IMR-90 (cell line): ENCODE measurements around the gene CROCC2. TPM values are rescaled to one million over a fixed set of nuclear protein-coding genes. Genes with fewer than 3 reads are reported as not detected.

Source experiments
- ATAC-seq: fragments of 200-7000 bp; cut with Tn5 transposase; 2 replicates; pipeline ENCODE4 v1.9.1; 2020; ENCODE audit warnings: low read depth, mild to moderate bottlenecking, moderate library complexity
- BruUV-seq: library from RNA; stranded (reverse); fragments of 400-500 nt; replicated peaks from 2 replicates; lab custom pipeline; 2021; lab: Mats Ljungman, UMichigan
- CTCF ChIA-PET: fragments of 300-600 bp; formaldehyde crosslinking; extraction: SDS; loops from one replicate; lab custom pipeline; 2021; ENCODE audit warnings: antibody characterized with exemption; lab: Yijun Ruan, JAX
- POLR2A ChIA-PET: fragments of 300-600 bp; sonication (Branson Sonifier 250); formaldehyde crosslinking; loops from one replicate; lab custom pipeline; 2022; ENCODE audit warnings: antibody characterized with exemption; ENCODE audit not compliant: unreplicated experiment; lab: Charles Lee
- DNase-seq: peaks from one replicate; pipeline ENCODE4 v3.0.0; 2013
- H2AFZ ChIP-seq: replicated peaks from 2 replicates; pipeline ENCODE3; 2013; ENCODE audit warnings: low read length, mild to moderate bottlenecking; ENCODE audit not compliant: poor library complexity
- H2AK5ac ChIP-seq: 2 replicates; pipeline ENCODE4 v1.6.1; 2013; ENCODE audit warnings: low read depth, low read length, inconsistent platforms
- H2AK9ac ChIP-seq: replicated peaks from 2 replicates; pipeline ENCODE3; 2013; ENCODE audit warnings: mild to moderate bottlenecking, low read depth, low read length, moderate library complexity; ENCODE audit not compliant: poor library complexity
- H2BK120ac ChIP-seq: 2 replicates; pipeline ENCODE4 v1.6.1; 2013; ENCODE audit warnings: low read depth, low read length, inconsistent platforms
- H2BK15ac ChIP-seq: 3 replicates; pipeline ENCODE4 v1.6.1; 2013; ENCODE audit warnings: low read depth, low read length, inconsistent platforms
- H2BK20ac ChIP-seq: 2 replicates; pipeline ENCODE4 v1.6.1; 2013; ENCODE audit warnings: low read depth, mild to moderate bottlenecking, inconsistent platforms, low read length, moderate library complexity
- H2BK5ac ChIP-seq: 2 replicates; pipeline ENCODE4 v1.6.1; 2013; ENCODE audit warnings: mild to moderate bottlenecking, low read depth, low read length, inconsistent platforms; ENCODE audit not compliant: poor library complexity, severe bottlenecking
- H3K14ac ChIP-seq: replicated peaks from 2 replicates; pipeline ENCODE4 v1.6.1; 2013; ENCODE audit warnings: low read depth, low read length, inconsistent platforms
- H3K18ac ChIP-seq: 2 replicates; pipeline ENCODE4 v1.6.1; 2013; ENCODE audit warnings: low read depth, low read length, control low read depth
- H3K23ac ChIP-seq: 2 replicates; pipeline ENCODE4 v1.6.1; 2013; ENCODE audit warnings: low read depth, low read length, inconsistent platforms
- H3K27ac ChIP-seq: 2 replicates; pipeline ENCODE4 v1.5.1; 2013; ENCODE audit warnings: mild to moderate bottlenecking, control low read depth, low read length; ENCODE audit not compliant: insufficient read depth
- H3K27me3 ChIP-seq: 2 replicates; pipeline ENCODE4 v1.6.1; 2013; ENCODE audit warnings: low read length; ENCODE audit not compliant: control insufficient read depth, insufficient read depth
- H3K36me3 ChIP-seq: 2 replicates; pipeline ENCODE4 v1.6.1; 2013; ENCODE audit warnings: low read length, mixed read lengths; ENCODE audit not compliant: control insufficient read depth, insufficient read depth
- H3K4ac ChIP-seq: 2 replicates; pipeline ENCODE4 v1.6.1; 2013; ENCODE audit warnings: low read depth, low read length, inconsistent platforms
- H3K4me1 ChIP-seq: 2 replicates; pipeline ENCODE4 v1.6.1; 2013; ENCODE audit warnings: low read length, mixed read lengths; ENCODE audit not compliant: control insufficient read depth, insufficient read depth
- H3K4me2 ChIP-seq: 2 replicates; pipeline ENCODE4 v1.6.1; 2013; ENCODE audit warnings: low read depth, mild to moderate bottlenecking, control low read depth, low read length, moderate library complexity
- H3K4me3 ChIP-seq: 2 replicates; pipeline ENCODE4 v1.5.1; 2013; ENCODE audit warnings: low read depth, mild to moderate bottlenecking, control low read depth, low read length, moderate library complexity; ENCODE audit not compliant: insufficient read depth
- H3K56ac ChIP-seq: 2 replicates; pipeline ENCODE4 v1.6.1; 2013; ENCODE audit warnings: low read length, inconsistent platforms; ENCODE audit not compliant: insufficient read depth; ENCODE audit errors: extremely low read depth
- H3K79me1 ChIP-seq, 2 experiments: 2 replicates each; pipeline ENCODE4 v1.6.1; 2013; ENCODE audit warnings: low read length in 2 of 2, inconsistent platforms in 1 of 2, low read depth in 1 of 2
- H3K9ac ChIP-seq: 2 replicates; pipeline ENCODE4 v1.6.1; 2013; ENCODE audit warnings: low read depth, low read length, control low read depth
- H3K9me1 ChIP-seq: 2 replicates; pipeline ENCODE4 v1.6.1; 2013; ENCODE audit warnings: low read length, inconsistent platforms; ENCODE audit not compliant: insufficient read depth
- H3K9me3 ChIP-seq: 2 replicates; pipeline ENCODE4 v1.6.1; 2013; ENCODE audit warnings: low read length; ENCODE audit not compliant: control insufficient read depth, insufficient read depth
- H4K20me1 ChIP-seq: 2 replicates; pipeline ENCODE4 v1.6.1; 2013; ENCODE audit warnings: low read length, inconsistent platforms; ENCODE audit not compliant: insufficient read depth
- H4K5ac ChIP-seq: 2 replicates; pipeline ENCODE4 v1.6.1; 2013; ENCODE audit warnings: mild to moderate bottlenecking, low read depth, low read length, control low read depth
- H4K8ac ChIP-seq, 2 experiments: 2 replicates each; pipeline ENCODE4 v1.6.1; 2013; ENCODE audit warnings: low read depth in 2 of 2, low read length in 2 of 2, control low read depth in 1 of 2, inconsistent platforms in 1 of 2
- H4K91ac ChIP-seq: 2 replicates; pipeline ENCODE4 v1.6.1; 2013; ENCODE audit warnings: low read depth, low read length, inconsistent platforms; ENCODE audit not compliant: insufficient read depth
- BHLHE40 ChIP-seq: fragments of 150-350 bp; IDR thresholded peaks from 2 replicates; pipeline ENCODE4 v1.6.1; 2016; ENCODE audit warnings: mild to moderate bottlenecking, low read depth, low read length
- CEBPB ChIP-seq: IDR thresholded peaks from 2 replicates; pipeline ENCODE4 v1.6.1; 2012; ENCODE audit warnings: low read depth, low read length, improper control_type of control experiment
- CHD1 ChIP-seq: IDR thresholded peaks from 2 replicates; pipeline ENCODE4 v1.6.1; 2012; ENCODE audit warnings: low read depth, low read length, improper control_type of control experiment
- ELK1 ChIP-seq: fragments of 150-350 bp; IDR thresholded peaks from 2 replicates; pipeline ENCODE4 v1.6.1; 2016; ENCODE audit warnings: low read depth, mild to moderate bottlenecking, low read length, moderate library complexity, borderline replicate concordance
- FOS ChIP-seq: fragments of 150-350 bp; IDR thresholded peaks from 2 replicates; pipeline ENCODE4 v1.6.1; 2016; ENCODE audit warnings: low read depth, low read length
- MAFK ChIP-seq: IDR thresholded peaks from 2 replicates; pipeline ENCODE4 v1.6.1; 2012; ENCODE audit warnings: low read depth, low read length, improper control_type of control experiment
- MAZ ChIP-seq: IDR thresholded peaks from 2 replicates; pipeline ENCODE4 v1.6.1; 2012; ENCODE audit warnings: low read depth, mild to moderate bottlenecking, low read length, improper control_type of control experiment, moderate library complexity, borderline replicate concordance
- NFE2L2 ChIP-seq: fragments of 150-350 bp; IDR thresholded peaks from 2 replicates; pipeline ENCODE4 v1.6.1; 2016; ENCODE audit warnings: low read depth, mild to moderate bottlenecking, low read length
- POLR2A ChIP-seq: IDR thresholded peaks from 2 replicates; pipeline ENCODE4 v1.6.1; 2012; ENCODE audit warnings: mild to moderate bottlenecking, low read depth, low read length
- RAD21 ChIP-seq: IDR thresholded peaks from 2 replicates; pipeline ENCODE4 v1.6.1; 2012; ENCODE audit warnings: low read length, improper control_type of control experiment
- RCOR1 ChIP-seq: IDR thresholded peaks from 2 replicates; pipeline ENCODE4 v1.6.1; 2012; ENCODE audit warnings: mild to moderate bottlenecking, low read length, improper control_type of control experiment; ENCODE audit not compliant: insufficient replicate concordance
- RFX5 ChIP-seq: IDR thresholded peaks from 2 replicates; pipeline ENCODE4 v1.8.0; 2012; ENCODE audit warnings: low read depth, mild to moderate bottlenecking, low read length, moderate library complexity
- SMC3 ChIP-seq: fragments of 150-350 bp; IDR thresholded peaks from 2 replicates; pipeline ENCODE4 v1.6.1; 2016; ENCODE audit warnings: low read depth, mild to moderate bottlenecking, antibody characterized with exemption, low read length, moderate library complexity
- USF2 ChIP-seq: fragments of 150-350 bp; IDR thresholded peaks from 2 replicates; pipeline ENCODE4 v1.6.1; 2017; ENCODE audit warnings: mild to moderate bottlenecking, antibody characterized with exemption, low read length, low read depth
- WGBS, 2 experiments: methylation state at CpG; one replicate each; pipeline versions ENCODE4 v1.1.5 to v1.1.7; 2013; ENCODE audit warnings: missing lambda C conversion rate in 2 of 2; ENCODE audit not compliant: insufficient read length in 1 of 2; ENCODE audit errors: extremely low coverage in 2 of 2; 5-methylcytosine and 5-hydroxymethylcytosine counted together
- dilution Hi-C: fragments of 300-500 bp; cut with HindIII; formaldehyde crosslinking; loops from one replicate; pipeline ENCODE4 v1.14.3; 2018; ENCODE audit warnings: low sequenced_read_pairs; ENCODE audit not compliant: unreplicated experiment
- in situ Hi-C: fragments of 300-500 bp; cut with MboI; formaldehyde crosslinking; loops from 3 replicates; pipeline ENCODE4 v1.14.3; 2019; ENCODE audit warnings: low sequenced_read_pairs, inconsistent platforms, mixed read lengths
- intact Hi-C: fragments of 100-400 bp; cut with micrococcal nuclease; formaldehyde crosslinking; loops from 2 replicates; pipeline ENCODE4 v1.10.0; 2022
- polyA plus RNA-seq, 3 experiments: library from polyadenylated mRNA; depleted of rRNA; stranded (reverse); fragments of >200 nt; gene quantifications; 2 replicates each; pipeline ENCODE4 v1.2.3, GENCODE V29; 2012; ENCODE audit warnings: low replicate concordance in 1 of 3
- total RNA-seq: library from RNA; depleted of rRNA; stranded (reverse); fragments of >200 nt; gene quantifications from 2 replicates; pipeline ENCODE4 v1.2.3, GENCODE V29; 2012

Gene CROCC2
- total and polyA plus RNA-seq, 2 of the 4 experiments (the other 2 are of a cell fraction) = not detected

- TF ChIP-seq SMC3 = no peak
- TF ChIP-seq RAD21 = no peak
Measured at GRCh38 chr2:240890691-240891090, 15.4 kb upstream of the CROCC2 start (continued).

GRCh38 chr2:240891492-240892340 lies 14.4 kb upstream of the CROCC2 start:
- Histone ChIP-seq H4K91ac (no peak overlapping the region), H3K4me3 (no peak overlapping the region), H4K5ac (no peak overlapping the region), H2BK5ac (no peak overlapping the region), H3K27ac (no peak overlapping the region), H2BK120ac (no peak overlapping the region), H3K4me2 (no peak overlapping the region), H3K14ac (no peak overlapping the region), H2AK5ac (no peak overlapping the region), H3K18ac (no peak overlapping the region), H2AFZ (no peak overlapping the region), H4K8ac (no peak overlapping the region), H3K4ac (no peak overlapping the region), H3K27me3 (peaks cover 4% of the 10 kb centered on the region; the same call in 1 of the 2 replicates), H2BK20ac (no peak overlapping the region), H2AK9ac (no peak overlapping the region), H3K4me1 (no peaks in the 10 kb centered on the region; the same call in 1 of the 2 replicates), H3K9ac (no peak overlapping the region), H3K23ac (no peak overlapping the region), H3K56ac (no peak overlapping the region), H3K36me3 (no peaks in the 10 kb centered on the region), H3K79me1 (no peaks in the 10 kb centered on the region), H2BK15ac (no peak overlapping the region), H3K9me1 (no peaks in the 10 kb centered on the region), H3K9me3 (no peaks in the 10 kb centered on the region), H4K20me1 (no peaks in the 10 kb centered on the region)
- dilution Hi-C loops = no loop called here
- DNase-seq (no peak), ATAC-seq (no peak)
- ChIA-PET POLR2A (no interaction called here), CTCF (no interaction called here)
- BruUV-seq = no TSS peak
- in situ Hi-C loops = no loop called here
- intact Hi-C loops = no loop called here
- WGBS, 2 experiments = 82% methylated on average over 6 of the region's 20 CpGs; no CpG with 5 or more reads in 1 of the 2 experiments
- TF ChIP-seq NFE2L2 (no peak), RFX5 (no peak), CHD1 (no peak), ELK1 (no peak), POLR2A (no peak), MAFK (no peak), CEBPB (no peak), RCOR1 (no peak), MAZ (no peak), BHLHE40 (no peak), RAD21 (no peak), FOS (no peak), USF2 (no peak)
